ENCODE measurements around the gene AFAP1L1. TPM values are rescaled to one million over a fixed set of nuclear protein-coding genes. Genes with fewer than 3 reads are reported as not detected.
A peak's percentile ranks its signal among the peaks of the same experiment; 100 is the strongest.
"Not testable (repeated sequence)": the region's sequence is repeated elsewhere in the genome, so short reads cannot be mapped to it uniquely, and the experiment has no call there.

The AFAP1L1 gene
- total RNA-seq, 4 donors from 2014 or later = 4.8 to 11.6 (median 7.3) TPM

GRCh38 chr5:149267241-149267973, 4.3 kb upstream of the AFAP1L1 start:
- no peaks in the 10 kb centered on the region for H3K36me3 ChIP-seq
- H3K9me3 ChIP-seq = no peaks in the 10 kb centered on the region
- H3K27me3 ChIP-seq = peaks cover 11% of the 10 kb centered on the region
- TF ChIP-seq EP300 (IDR thresholded peaks at IDR 0.05) (no peak), POLR2AphosphoS5 (IDR thresholded peaks at IDR 0.05) (no peak), POLR2A (IDR thresholded peaks at IDR 0.05) (no peak), CTCF (IDR thresholded peaks at IDR 0.05) (no peak)
- H3K27ac ChIP-seq = no peak overlapping the region
- DNase-seq (ENCODE audit: low spot score in 2 of 2) = peak in 1 of 2 donors; percentile 21
- H3K4me3 ChIP-seq = no peak overlapping the region
- peaks cover 14% of the 10 kb centered on the region for H3K4me1 ChIP-seq
- WGBS = 89% methylated on average over 9 of the region's 9 CpGs

- WGBS = 64% methylated on average over 6 of the region's 6 CpGs
- peaks cover 6% of the 10 kb centered on the region for H3K27me3 ChIP-seq
- H3K9me3 ChIP-seq = no peaks in the 10 kb centered on the region
- no peaks in the 10 kb centered on the region for H3K36me3 ChIP-seq
- DNase-seq (ENCODE audit: low spot score in 2 of 2) = no peak
- TF ChIP-seq EP300 (IDR thresholded peaks at IDR 0.05) (no peak), CTCF (IDR thresholded peaks at IDR 0.05) (peak; percentile 49 to 72), POLR2AphosphoS5 (IDR thresholded peaks at IDR 0.05) (no peak)
- H3K4me1 ChIP-seq = peaks cover 26% of the 10 kb centered on the region
- no peak overlapping the region for H3K27ac ChIP-seq
- H3K4me3 ChIP-seq = no peak overlapping the region
Observed at GRCh38 chr5:149268928-149269557, 2.6 kb upstream of the AFAP1L1 start.

- 5% methylated on average over 28 of the region's 40 CpGs for WGBS
- Histone ChIP-seq H3K4me3 (peak overlapping the region; percentile 67), H3K9me3 (no peaks in the 10 kb centered on the region), H3K4me1 (peaks cover 26% of the 10 kb centered on the region), H3K36me3 (no peaks in the 10 kb centered on the region), H3K27ac (peak overlapping the region; percentile 77), H3K27me3 (peaks cover 3% of the 10 kb centered on the region)
- DNase-seq (ENCODE audit: low spot score in 2 of 2) = no peak
- no peak for TF ChIP-seq EP300 (IDR thresholded peaks at IDR 0.05)
- no peak for TF ChIP-seq CTCF (IDR thresholded peaks at IDR 0.05)
- no peak for TF ChIP-seq POLR2A (IDR thresholded peaks at IDR 0.05)
- TF ChIP-seq POLR2AphosphoS5 (IDR thresholded peaks at IDR 0.05) = no peak
Observed at GRCh38 chr5:149271195-149271715, 404 bp upstream of the AFAP1L1 start.

- Histone ChIP-seq H3K4me3 (peak overlapping the region; percentile 67), H3K27ac (peak overlapping the region; percentile 77), H3K4me1 (peaks cover 29% of the 10 kb centered on the region)
- not testable (repeated sequence) for H3K9me3 ChIP-seq, H3K36me3 ChIP-seq, H3K27me3 ChIP-seq
- WGBS = 72% methylated on average over 15 of the region's 16 CpGs
- peak in 1 of 2 donors; percentile 47 for DNase-seq (ENCODE audit: low spot score in 2 of 2)
Observed at GRCh38 chr5:149272781-149273180, 1.1 kb downstream of the AFAP1L1 start.

GRCh38 chr5:149273237-149273636, 1.6 kb downstream of the AFAP1L1 start:
- TF ChIP-seq EP300 (IDR thresholded peaks at IDR 0.05) = no peak
- TF ChIP-seq CTCF (IDR thresholded peaks at IDR 0.05) = no peak

More at GRCh38 chr5:149273237-149273636, 1.6 kb downstream of the AFAP1L1 start:
- H3K36me3 ChIP-seq = no peaks in the 10 kb centered on the region
- peak in 1 of 2 donors; percentile 55 for DNase-seq (ENCODE audit: low spot score in 2 of 2)
- H3K27ac ChIP-seq = peak overlapping the region; percentile 77
- 74% methylated on average over 5 of the region's 5 CpGs for WGBS
- peaks cover 33% of the 10 kb centered on the region for H3K4me1 ChIP-seq
- peak overlapping the region; percentile 67 for H3K4me3 ChIP-seq
- peaks cover 3% of the 10 kb centered on the region for H3K27me3 ChIP-seq
- no peaks in the 10 kb centered on the region for H3K9me3 ChIP-seq
